NCI-H146 (cell line): ENCODE measurements around the gene MPND.
A peak's percentile ranks its signal among the peaks of the same experiment; 100 is the strongest.

ENCODE experiments used
- DNase-seq: peaks from one replicate; lab custom pipeline; 2025; lab: John Stamatoyannopoulos, UW

Gene MPND, protein sequence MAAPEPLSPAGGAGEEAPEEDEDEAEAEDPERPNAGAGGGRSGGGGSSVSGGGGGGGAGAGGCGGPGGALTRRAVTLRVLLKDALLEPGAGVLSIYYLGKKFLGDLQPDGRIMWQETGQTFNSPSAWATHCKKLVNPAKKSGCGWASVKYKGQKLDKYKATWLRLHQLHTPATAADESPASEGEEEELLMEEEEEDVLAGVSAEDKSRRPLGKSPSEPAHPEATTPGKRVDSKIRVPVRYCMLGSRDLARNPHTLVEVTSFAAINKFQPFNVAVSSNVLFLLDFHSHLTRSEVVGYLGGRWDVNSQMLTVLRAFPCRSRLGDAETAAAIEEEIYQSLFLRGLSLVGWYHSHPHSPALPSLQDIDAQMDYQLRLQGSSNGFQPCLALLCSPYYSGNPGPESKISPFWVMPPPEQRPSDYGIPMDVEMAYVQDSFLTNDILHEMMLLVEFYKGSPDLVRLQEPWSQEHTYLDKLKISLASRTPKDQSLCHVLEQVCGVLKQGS

GRCh38 chr19:4343370-4344307 lies at the start of gene MPND:
MPND (plus strand) TSS chr19:4343562; CDS start chr19:4343594, 32 bp downstream.
- DNase-seq, result peak; percentile 77

- no peak for DNase-seq
Observed at GRCh38 chr19:4294389-4294788, 49.0 kb upstream of the MPND start.

DNA sequence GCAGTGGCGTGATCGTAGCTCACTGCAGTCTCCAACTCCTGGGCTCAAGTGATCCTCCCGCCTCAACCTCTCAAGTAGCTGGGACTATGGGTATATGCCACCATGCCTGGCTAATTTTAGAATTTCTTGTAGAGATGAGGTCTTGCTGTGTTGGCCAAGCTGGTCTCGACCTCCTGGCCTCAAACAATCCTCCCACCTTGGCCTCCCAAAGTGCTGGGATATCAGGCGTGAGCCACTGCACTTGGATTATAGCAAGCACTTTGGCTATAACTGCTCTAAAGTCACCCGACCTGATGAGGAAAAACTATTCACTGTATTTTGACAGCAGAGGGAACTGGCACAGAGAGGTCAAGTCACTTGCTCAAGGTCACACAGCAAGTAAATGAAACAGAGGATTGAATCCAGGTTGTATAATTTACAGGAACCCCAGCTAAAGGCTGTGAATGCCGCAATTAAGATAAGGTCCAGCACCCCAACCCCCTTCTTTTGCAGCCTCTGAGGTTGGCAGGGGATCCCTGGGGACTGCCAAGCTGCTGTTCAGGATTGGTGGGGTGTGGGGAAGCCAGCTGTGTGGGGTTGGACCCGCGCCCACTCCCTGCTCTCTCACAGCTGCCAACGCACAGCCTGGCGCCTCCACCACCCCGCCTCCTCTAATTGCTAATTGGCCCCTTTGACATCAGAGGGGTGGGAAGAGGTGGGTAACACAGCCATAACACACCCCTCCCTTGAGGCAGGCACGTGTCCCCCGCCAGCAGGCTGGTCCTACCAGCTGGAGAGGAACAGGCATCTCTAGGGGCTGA lies 47.2 kb upstream of the MPND start:
- DNase-seq, result peak; percentile 64

DNA sequence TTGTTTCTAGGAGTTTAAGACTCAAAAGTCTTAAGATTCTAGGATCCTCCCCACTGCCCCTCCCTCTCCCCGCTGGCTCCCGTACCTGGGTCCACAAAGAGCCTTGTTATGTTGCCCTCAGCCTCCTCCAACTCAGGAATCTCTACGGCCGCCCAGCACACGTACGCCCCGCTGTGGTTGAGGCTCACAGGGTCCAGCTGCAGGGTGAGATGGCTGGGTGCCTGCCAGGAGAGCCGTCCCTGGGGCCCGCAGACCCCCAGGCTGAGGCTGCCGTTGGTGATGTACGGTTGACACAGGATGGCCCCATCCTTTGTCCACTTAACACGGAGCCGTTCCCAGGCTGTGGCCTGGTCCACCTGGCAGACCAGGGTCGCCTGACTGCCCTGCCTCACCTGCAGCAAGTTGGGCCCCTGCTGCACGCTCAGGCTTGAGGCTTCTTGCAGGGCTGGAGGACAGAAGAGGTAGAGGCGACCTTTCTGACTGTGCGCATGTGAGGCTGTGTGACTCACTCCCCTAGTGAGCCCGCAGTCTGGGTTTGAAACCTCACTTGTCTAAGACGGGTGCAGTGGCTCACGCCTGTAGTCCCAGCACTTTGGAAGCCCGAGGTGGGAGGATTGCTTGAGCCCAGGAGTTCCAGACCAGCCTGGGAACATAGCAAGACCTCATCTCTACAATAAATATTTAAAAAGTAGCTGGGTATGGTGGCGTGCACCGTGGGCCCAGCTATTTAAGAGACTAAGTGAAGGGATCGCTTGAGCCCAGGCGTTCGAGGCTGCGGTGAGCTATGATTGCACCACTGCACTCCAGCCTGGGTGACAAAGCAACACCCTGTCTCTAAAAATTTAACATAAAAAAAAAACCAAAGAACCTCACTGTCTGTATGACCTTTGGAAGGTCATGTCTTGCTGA lies 45.2 kb upstream of the MPND start:
- DNase-seq, result no peak

GRCh38 chr19:4298810-4299550 lies 44.4 kb upstream of the MPND start:
- no peak for DNase-seq

- DNase-seq, result no peak
Observed at GRCh38 chr19:4300589-4300988, 42.8 kb upstream of the MPND start.

DNA sequence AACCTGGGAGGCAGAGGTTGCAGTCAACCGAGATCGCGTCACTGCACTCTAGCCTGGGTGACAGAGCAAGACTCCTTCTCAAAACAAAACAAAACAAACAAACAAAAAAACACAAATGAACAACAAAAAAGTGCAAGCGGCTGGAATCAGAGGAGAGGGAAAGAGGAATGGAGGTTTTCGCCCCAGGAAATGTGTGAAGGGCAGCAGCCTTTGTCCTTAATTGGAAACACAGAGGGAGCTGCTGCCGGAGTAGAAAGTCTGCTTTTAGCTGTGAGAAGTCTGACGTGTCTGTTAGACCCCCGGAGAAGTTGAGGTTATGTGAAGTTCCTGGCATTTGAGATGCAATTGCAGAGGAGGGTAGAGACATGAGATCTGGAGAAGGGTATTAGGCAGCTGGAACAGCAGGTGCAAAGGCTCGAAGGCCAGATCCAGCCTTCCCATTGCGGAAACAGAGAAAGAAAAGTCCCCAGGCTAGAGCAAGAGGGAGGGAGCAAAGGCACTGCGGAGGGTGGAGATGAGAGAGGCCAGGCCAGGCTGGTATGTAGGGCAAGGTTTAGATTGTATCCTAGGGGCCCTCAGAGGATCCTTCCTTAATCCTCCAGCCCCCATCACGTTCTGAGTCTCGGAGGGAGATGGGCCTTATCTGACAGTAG lies 41.6 kb upstream of the MPND start:
- DNase-seq, result no peak

DNA sequence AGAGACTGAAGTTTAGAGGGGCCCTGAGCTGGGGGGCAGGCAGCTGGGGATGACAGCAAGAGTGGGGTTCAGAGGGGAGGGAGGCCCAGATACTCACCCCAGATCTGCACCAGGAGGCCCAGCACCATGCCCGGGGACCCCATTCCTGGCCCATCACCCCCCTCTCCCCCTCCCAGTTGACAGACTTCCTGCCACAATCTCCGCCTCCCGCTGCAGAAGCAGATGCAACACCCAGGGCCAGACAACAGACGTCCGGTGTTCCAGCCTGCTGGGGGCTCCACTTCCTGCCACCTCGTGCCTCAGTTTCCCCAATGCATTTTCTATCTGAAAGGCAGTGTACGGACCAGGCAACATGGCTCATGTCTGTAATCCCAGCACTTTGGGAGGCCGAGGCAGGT lies 41.1 kb upstream of the MPND start, which contains the start of gene TMIGD2:
Gene TMIGD2, minus strand, starts transcription at position 147 of the 398 bp plus-strand sequence. Its CDS starts 4 bp downstream, at position 143.
- no peak for DNase-seq

DNA sequence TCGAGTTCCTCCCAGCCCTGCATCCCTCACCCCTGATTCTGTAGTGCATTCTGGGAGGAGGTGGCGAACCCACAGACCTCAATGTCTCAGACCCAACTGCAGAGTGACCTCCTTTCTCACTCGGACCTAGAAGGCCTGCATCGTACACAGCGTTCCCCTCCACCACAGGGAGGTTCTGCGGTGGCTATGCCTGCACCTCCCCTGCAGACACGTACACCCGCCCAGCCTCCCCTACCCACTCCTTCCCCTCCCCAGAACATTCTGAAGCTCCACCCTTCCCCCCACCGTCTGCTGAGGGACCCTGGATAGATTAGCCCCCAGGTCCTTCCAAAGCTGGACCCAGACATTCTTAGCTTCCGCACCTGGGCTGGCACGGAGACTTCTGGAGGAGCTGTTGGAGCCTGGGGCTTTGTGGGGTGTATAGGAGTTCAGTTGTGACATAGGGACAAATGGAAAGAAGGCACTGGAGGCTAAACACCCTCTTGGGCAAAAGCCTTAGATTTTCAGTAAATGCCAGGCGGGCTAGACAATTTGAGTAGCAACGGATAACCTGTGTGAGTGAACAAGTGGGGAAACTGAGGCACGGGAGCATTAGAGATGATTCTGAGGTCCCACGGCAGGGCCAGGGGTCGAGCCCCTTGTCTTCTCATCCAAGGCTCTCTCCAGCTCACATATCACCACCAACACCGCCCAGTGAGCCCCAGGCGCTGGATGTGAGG lies 39.4 kb upstream of the MPND start:
- DNase-seq, result no peak

DNA sequence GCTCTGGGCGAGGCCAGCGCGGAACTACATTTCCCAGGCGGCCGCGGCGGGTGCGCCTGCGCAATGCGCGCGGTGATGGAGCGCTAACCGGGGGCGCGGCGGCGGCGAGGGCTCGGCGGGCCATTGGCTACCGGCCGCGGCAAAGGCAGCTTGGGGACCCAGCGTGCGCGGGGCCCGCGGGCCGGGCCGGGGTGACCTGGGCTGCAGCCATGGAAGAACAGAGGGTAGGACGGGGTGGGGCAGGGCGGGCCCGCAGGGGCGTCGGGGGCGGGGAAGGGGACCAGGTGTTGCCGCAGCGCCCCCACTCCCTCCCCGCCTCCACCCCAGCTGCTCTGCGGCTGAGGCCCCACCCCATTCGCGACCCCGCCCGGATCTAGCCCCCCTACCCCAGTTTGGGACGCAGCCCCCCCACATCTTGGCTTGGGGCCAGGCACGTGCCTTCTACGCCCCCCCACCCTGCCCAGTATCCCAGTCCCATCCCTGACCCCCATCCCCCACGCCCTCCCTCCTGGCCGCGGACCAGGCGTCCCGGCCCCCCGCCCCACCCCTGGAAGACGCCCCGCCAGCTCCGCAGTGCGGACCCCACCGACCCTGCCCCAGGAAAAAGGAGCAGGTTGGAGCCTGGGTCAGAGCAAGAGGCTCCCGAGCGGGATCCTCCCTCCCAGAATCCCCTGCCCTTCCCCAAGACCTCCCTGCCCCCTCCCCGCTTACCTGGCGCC lies 38.7 kb upstream of the MPND start, which contains the start of gene FSD1:
Gene FSD1, plus strand, starts transcription at position 61 of the 719 bp plus-strand sequence. Its CDS starts 149 bp downstream, at position 210.
- DNase-seq, result peak; percentile 66

DNA sequence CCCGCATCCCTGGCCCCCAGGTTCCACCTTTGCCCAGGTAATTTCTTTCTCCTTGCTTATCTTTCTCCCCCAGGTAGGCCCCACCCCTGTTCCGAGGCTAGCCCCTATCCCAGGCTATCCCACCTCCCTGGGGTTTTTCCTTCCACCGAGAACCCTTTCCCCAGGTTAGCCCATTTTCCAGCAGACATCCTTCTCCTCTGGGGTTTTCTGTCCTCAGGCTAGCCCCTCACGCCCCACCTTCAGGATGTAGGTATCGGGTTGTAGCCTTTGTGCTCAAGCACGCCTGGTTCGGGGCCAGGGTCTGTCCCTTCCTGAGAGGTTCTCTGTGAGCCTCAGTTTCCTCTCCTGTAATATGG lies 38.1 kb upstream of the MPND start:
- DNase-seq, result no peak

DNA sequence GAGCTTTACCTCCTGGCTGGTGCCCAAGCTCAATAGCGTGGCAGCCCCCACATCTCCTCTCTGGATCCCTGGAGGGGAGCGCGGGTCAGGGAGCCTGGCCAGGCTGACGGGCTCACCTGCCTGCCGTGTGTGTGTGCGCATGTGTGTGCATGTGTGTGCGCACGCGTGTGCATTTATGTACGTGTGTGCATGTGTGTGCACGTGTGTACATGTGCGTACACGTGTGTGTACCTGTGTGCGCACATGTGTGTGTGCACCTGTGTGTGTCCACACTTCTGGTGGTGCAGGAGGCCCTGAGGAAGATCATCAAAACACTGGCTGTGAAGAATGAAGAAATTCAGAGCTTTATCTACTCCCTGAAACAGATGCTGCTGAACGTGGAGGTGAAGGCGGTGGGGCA lies 37.7 kb upstream of the MPND start:
- DNase-seq, result no peak

GRCh38 chr19:4310247-4311121 lies 32.9 kb upstream of the MPND start:
- DNase-seq, result peak; percentile 20

- no peak for DNase-seq
Observed at GRCh38 chr19:4313847-4314490, 29.4 kb upstream of the MPND start.

- no peak for DNase-seq
Observed at GRCh38 chr19:4316956-4317355, 26.4 kb upstream of the MPND start.

- DNase-seq, result no peak
Observed at GRCh38 chr19:4318460-4318859, 24.9 kb upstream of the MPND start.
